OCI-LY3 (cell line): ENCODE measurements around the gene APOBEC3H.

Experiments
- H2AFZ ChIP-seq: fragments of 200-600, 300-600 bp; shearing (Covaris generic); 2 replicates; pipeline ENCODE4 v1.6.0; 2014; ENCODE audit warnings: antibody characterized with exemption, low read depth, low read length
- H3K27ac ChIP-seq: fragments of 200-600, 300-600 bp; sonication (generic); 2 replicates; pipeline ENCODE4 v1.5.1; 2014; ENCODE audit warnings: mild to moderate bottlenecking, low read length, moderate library complexity, mixed read lengths
- H3K27me3 ChIP-seq: fragments of 200-600, 300-600 bp; sonication (generic); 2 replicates; pipeline ENCODE4 v1.6.1; 2014; ENCODE audit warnings: low read depth, low read length, mixed read lengths
- H3K36me3 ChIP-seq: fragments of 200-600, 300-600 bp; sonication (generic); replicated peaks from 2 replicates; pipeline ENCODE3; 2014; ENCODE audit warnings: low read depth, low read length, mixed read lengths
- H3K4me1 ChIP-seq: fragments of 300-600, 200-600 bp; sonication (generic); 2 replicates; pipeline ENCODE4 v1.6.1; 2014; ENCODE audit warnings: low read length, mixed read lengths
- H3K4me2 ChIP-seq: fragments of 200-600, 300-600 bp; sonication (generic); 2 replicates; pipeline ENCODE4 v1.6.1; 2014; ENCODE audit warnings: low read length, mixed read lengths
- H3K4me3 ChIP-seq: fragments of 300-600, 200-600 bp; sonication (generic); 2 replicates; pipeline ENCODE4 v1.5.1; 2014; ENCODE audit warnings: antibody characterized with exemption, mild to moderate bottlenecking, low read length, moderate library complexity
- H3K79me2 ChIP-seq: fragments of 300-600, 200-600 bp; shearing (Covaris generic); 2 replicates; pipeline ENCODE4 v1.6.1; 2014; ENCODE audit warnings: mild to moderate bottlenecking, low read length, mixed read lengths
- H3K9ac ChIP-seq: fragments of 300-600, 200-600 bp; shearing (Covaris generic); 2 replicates; pipeline ENCODE4 v1.6.0; 2014; ENCODE audit warnings: mild to moderate bottlenecking, low read length, moderate library complexity
- H3K9me3 ChIP-seq: fragments of 200-600, 300-600 bp; shearing (Covaris generic); 2 replicates; pipeline ENCODE4 v1.6.1; 2014; ENCODE audit warnings: low read length, mixed read lengths; ENCODE audit not compliant: insufficient read depth
- H4K20me1 ChIP-seq: fragments of 200-600, 300-600 bp; sonication (generic); 2 replicates; pipeline ENCODE4 v1.6.1; 2016; ENCODE audit warnings: low read length, mixed read lengths; ENCODE audit not compliant: insufficient read depth
- CTCF ChIP-seq: fragments of 200-600, 300-600 bp; sonication (generic); IDR thresholded peaks from 2 replicates; pipeline ENCODE4 v1.5.1; 2014; ENCODE audit warnings: antibody characterized with exemption, low read length, low read depth
- EZH2phosphoT487 ChIP-seq: fragments of 200-600 bp; shearing (Covaris generic); IDR thresholded peaks from 2 replicates; pipeline ENCODE4 v1.6.1; 2018; ENCODE audit warnings: antibody characterized with exemption, mixed run types, low read depth

The APOBEC3H gene

GRCh38 chr22:39081016-39081415 lies 16.0 kb upstream of the APOBEC3H start:
- Histone ChIP-seq H3K4me2 (no peak overlapping the region), H3K4me3 (no peak overlapping the region), H3K27ac (no peak overlapping the region), H4K20me1 (no peaks in the 10 kb centered on the region), H3K36me3 (no peaks in the 10 kb centered on the region), H3K79me2 (no peaks in the 10 kb centered on the region), H3K9me3 (no peaks in the 10 kb centered on the region), H3K9ac (no peak overlapping the region), H3K27me3 (no peaks in the 10 kb centered on the region), H2AFZ (no peak overlapping the region), H3K4me1 (peaks cover 26% of the 10 kb centered on the region)
- TF ChIP-seq CTCF (no peak), EZH2phosphoT487 (no peak)

- no peaks in the 10 kb centered on the region for H3K36me3 ChIP-seq
- no peak overlapping the region for H2AFZ ChIP-seq
- H3K4me2 ChIP-seq: no peak overlapping the region
- H3K79me2 ChIP-seq: no peaks in the 10 kb centered on the region
- no peak for TF ChIP-seq CTCF
- no peak for TF ChIP-seq EZH2phosphoT487
- no peak overlapping the region for H3K4me3 ChIP-seq
- no peaks in the 10 kb centered on the region for H3K27me3 ChIP-seq
- no peaks in the 10 kb centered on the region for H3K9me3 ChIP-seq
- peaks cover 21% of the 10 kb centered on the region for H3K4me1 ChIP-seq
- H4K20me1 ChIP-seq: no peaks in the 10 kb centered on the region
- H3K9ac ChIP-seq: no peak overlapping the region
- no peak overlapping the region for H3K27ac ChIP-seq
These were observed 15.4 kb upstream of the APOBEC3H start for GRCh38 chr22:39081598-39081997.

- H3K27me3 ChIP-seq: no peaks in the 10 kb centered on the region
- H3K4me3 ChIP-seq: no peak overlapping the region
- no peaks in the 10 kb centered on the region for H3K36me3 ChIP-seq
- no peak overlapping the region for H3K9ac ChIP-seq
- H2AFZ ChIP-seq: no peak overlapping the region
- no peaks in the 10 kb centered on the region for H3K9me3 ChIP-seq
- no peak overlapping the region for H3K4me2 ChIP-seq
- TF ChIP-seq EZH2phosphoT487: no peak
- no peak for TF ChIP-seq CTCF
- no peaks in the 10 kb centered on the region for H4K20me1 ChIP-seq
- no peaks in the 10 kb centered on the region for H3K79me2 ChIP-seq
- no peak overlapping the region for H3K27ac ChIP-seq
- H3K4me1 ChIP-seq: peaks cover 12% of the 10 kb centered on the region
These were observed 13.6 kb upstream of the APOBEC3H start for GRCh38 chr22:39083212-39084165.

- Histone ChIP-seq H2AFZ (no peak overlapping the region), H3K4me1 (peaks cover 11% of the 10 kb centered on the region), H3K4me3 (no peak overlapping the region), H3K27ac (no peak overlapping the region), H3K4me2 (no peak overlapping the region), H3K27me3 (no peaks in the 10 kb centered on the region), H3K79me2 (no peaks in the 10 kb centered on the region), H3K9ac (no peak overlapping the region), H4K20me1 (no peaks in the 10 kb centered on the region), H3K36me3 (no peaks in the 10 kb centered on the region), H3K9me3 (no peaks in the 10 kb centered on the region)
- TF ChIP-seq CTCF: no peak
- TF ChIP-seq EZH2phosphoT487: no peak
These were observed 12.4 kb upstream of the APOBEC3H start for GRCh38 chr22:39084666-39085065.
